ENCODE results near the gene TRPM2. TPM values are rescaled to one million over a fixed set of nuclear protein-coding genes. Genes with fewer than 3 reads are reported as not detected.

The TRPM2 gene
- total RNA-seq, 2 donors from 2014 or later, result 1.6 to 2.7 TPM

GRCh38 chr21:44372616-44373015 lies 19.2 kb downstream of the TRPM2 start:
- Histone ChIP-seq H3K4me3 (no peak overlapping the region), H3K27ac (no peak overlapping the region), H3K36me3 (no peaks in the 10 kb centered on the region), H3K4me1 (replicated peaks) (no peaks in the 10 kb centered on the region), H3K27me3 (replicated peaks; ENCODE audit: insufficient read depth) (peaks cover 3% of the 10 kb centered on the region), H3K9me3 (no peaks in the 10 kb centered on the region)
- no peak for TF ChIP-seq POLR2A (IDR thresholded peaks at IDR 0.05)
- 77% methylated on average over 8 of the region's 8 CpGs for WGBS
- DNase-seq (ENCODE audit: low spot score), result no peak
- intact Hi-C loops (cut with DNase I), result no loop called here

GRCh38 chr21:44374601-44375280 lies 21.3 kb downstream of the TRPM2 start:
- no peak for DNase-seq (ENCODE audit: low spot score)
- no peak overlapping the region for H3K27ac ChIP-seq
- intact Hi-C loops (cut with DNase I), result no loop called here
- no peaks in the 10 kb centered on the region for H3K36me3 ChIP-seq
- TF ChIP-seq POLR2AphosphoS5 (IDR thresholded peaks at IDR 0.05), result no peak
- no peak for TF ChIP-seq CTCF (IDR thresholded peaks at IDR 0.05)
- no peak for TF ChIP-seq POLR2A (IDR thresholded peaks at IDR 0.05)
- no peak overlapping the region for H3K4me3 ChIP-seq
- no peaks in the 10 kb centered on the region for H3K4me1 ChIP-seq (replicated peaks)
- 89% methylated on average over 24 of the region's 24 CpGs for WGBS
- H3K9me3 ChIP-seq, result no peaks in the 10 kb centered on the region
- H3K27me3 ChIP-seq (replicated peaks; ENCODE audit: insufficient read depth), result peaks cover 3% of the 10 kb centered on the region

GRCh38 chr21:44375281-44375651 lies 21.8 kb downstream of the TRPM2 start:
- Histone ChIP-seq H3K9me3 (no peaks in the 10 kb centered on the region), H3K36me3 (no peaks in the 10 kb centered on the region), H3K27me3 (replicated peaks; ENCODE audit: insufficient read depth) (peaks cover 3% of the 10 kb centered on the region), H3K27ac (no peak overlapping the region), H3K4me3 (no peak overlapping the region), H3K4me1 (replicated peaks) (no peaks in the 10 kb centered on the region)
- no peak for DNase-seq (ENCODE audit: low spot score)
- intact Hi-C loops (cut with DNase I), result no loop called here
- WGBS, result 86% methylated on average over 10 of the region's 10 CpGs
- TF ChIP-seq POLR2AphosphoS5 (IDR thresholded peaks at IDR 0.05), result no peak
- TF ChIP-seq POLR2A (IDR thresholded peaks at IDR 0.05), result no peak
- no peak for TF ChIP-seq CTCF (IDR thresholded peaks at IDR 0.05)

GRCh38 chr21:44375761-44376241 lies 22.4 kb downstream of the TRPM2 start:
- 88% methylated on average over 19 of the region's 19 CpGs for WGBS
- Histone ChIP-seq H3K27ac (no peak overlapping the region), H3K9me3 (no peaks in the 10 kb centered on the region), H3K27me3 (replicated peaks; ENCODE audit: insufficient read depth) (peaks cover 3% of the 10 kb centered on the region), H3K36me3 (no peaks in the 10 kb centered on the region), H3K4me1 (replicated peaks) (no peaks in the 10 kb centered on the region), H3K4me3 (no peak overlapping the region)
- intact Hi-C loops (cut with DNase I), result no loop called here
- DNase-seq (ENCODE audit: low spot score), result no peak
- TF ChIP-seq POLR2AphosphoS5 (IDR thresholded peaks at IDR 0.05) (no peak), CTCF (IDR thresholded peaks at IDR 0.05) (no peak), POLR2A (IDR thresholded peaks at IDR 0.05) (no peak)

- no peak overlapping the region for H3K27ac ChIP-seq
- TF ChIP-seq CTCF (IDR thresholded peaks at IDR 0.05), result no peak
- no peak for TF ChIP-seq POLR2A (IDR thresholded peaks at IDR 0.05)
- no peak for TF ChIP-seq POLR2AphosphoS5 (IDR thresholded peaks at IDR 0.05)
- H3K36me3 ChIP-seq, result no peaks in the 10 kb centered on the region
- H3K4me1 ChIP-seq (replicated peaks), result no peaks in the 10 kb centered on the region
- H3K27me3 ChIP-seq (replicated peaks; ENCODE audit: insufficient read depth), result peaks cover 3% of the 10 kb centered on the region
- intact Hi-C loops (cut with DNase I), result no loop called here
- no peak overlapping the region for H3K4me3 ChIP-seq
- WGBS, result 82% methylated on average over 9 of the region's 9 CpGs
- no peak for DNase-seq (ENCODE audit: low spot score)
- H3K9me3 ChIP-seq, result no peaks in the 10 kb centered on the region
Observed at GRCh38 chr21:44376606-44377005, 23.2 kb downstream of the TRPM2 start.

Measured in prostate gland (tissue), 2 donors.